Measurements from ENCODE around the gene EWSR1. TPM values are rescaled to one million over a fixed set of nuclear protein-coding genes. Genes with fewer than 3 reads are reported as not detected.

EWSR1 gene
- total and polyA plus RNA-seq, 2 of the 4 experiments (the other 2 are of a cell fraction), result 243 to 518 TPM

GRCh38 chr22:29319072-29319471 is 51.0 kb downstream of the EWSR1 start:
- intact Hi-C loops (cut with micrococcal nuclease), result no loop called here
- H2BK20ac ChIP-seq (ENCODE audit: low read depth, low read length), result no peak overlapping the region
- ATAC-seq (ENCODE audit: low read depth), result no peak
- no TSS peak for BruUV-seq (replicated peaks)
- H3K4me1 ChIP-seq (ENCODE audit: control insufficient read depth, insufficient read depth, low read length), result no peaks in the 10 kb centered on the region
- peaks cover 38% of the 10 kb centered on the region for H3K27me3 ChIP-seq (ENCODE audit: control insufficient read depth, insufficient read depth, low read length)
- H3K9me3 ChIP-seq (ENCODE audit: control insufficient read depth, insufficient read depth, low read length), result no peaks in the 10 kb centered on the region
- H3K18ac ChIP-seq (ENCODE audit: low read depth, low read length), result no peak overlapping the region
- H3K36me3 ChIP-seq (ENCODE audit: control insufficient read depth, insufficient read depth, low read length), result no peaks in the 10 kb centered on the region
- H2AK9ac ChIP-seq (replicated peaks; ENCODE audit: low read depth, low read length, poor library complexity), result no peak overlapping the region
- H2AFZ ChIP-seq (replicated peaks; ENCODE audit: low read length, poor library complexity), result no peak overlapping the region
- dilution Hi-C loops (cut with HindIII; ENCODE audit: low sequenced_read_pairs, unreplicated experiment), result no loop called here
- DNase-seq, result no peak
- H2AK5ac ChIP-seq (ENCODE audit: low read depth, low read length), result no peak overlapping the region
- ChIA-PET POLR2A (ENCODE audit: unreplicated experiment) (no interaction called here), CTCF (no interaction called here)
- no peak overlapping the region for H3K9ac ChIP-seq (ENCODE audit: low read depth, low read length)
- no peak overlapping the region for H4K5ac ChIP-seq (ENCODE audit: low read depth, low read length)
- H3K4me3 ChIP-seq (ENCODE audit: insufficient read depth, low read depth, low read length), result no peak overlapping the region
- H4K91ac ChIP-seq (ENCODE audit: insufficient read depth, low read depth, low read length), result no peak overlapping the region
- H4K20me1 ChIP-seq (ENCODE audit: insufficient read depth, low read length), result 0 out of 2 replicates have a peak, but pooled peaks cover 2% of the 10 kb centered on the region
- H4K8ac ChIP-seq (ENCODE audit: low read depth in 2 of 2, low read length in 2 of 2), result no peak overlapping the region
- no peak overlapping the region for H3K4me2 ChIP-seq (ENCODE audit: low read depth, low read length)
- H3K23ac ChIP-seq (ENCODE audit: low read depth, low read length), result no peak overlapping the region
- H3K79me1 ChIP-seq (ENCODE audit: low read depth in 1 of 2, low read length in 2 of 2), result no peaks in the 10 kb centered on the region
- H3K9me1 ChIP-seq (ENCODE audit: insufficient read depth, low read length), result no peaks in the 10 kb centered on the region
- WGBS, 2 experiments (ENCODE audit: extremely low coverage in 2 of 2, insufficient read length in 1 of 2), result no CpG with 5 or more reads among the region's 2 CpGs
- no peak overlapping the region for H2BK15ac ChIP-seq (ENCODE audit: low read depth, low read length)
- no peak overlapping the region for H2BK120ac ChIP-seq (ENCODE audit: low read depth, low read length)
- TF ChIP-seq CHD1 (IDR thresholded peaks at IDR 0.05; ENCODE audit: low read depth, low read length), result no peak
- TF ChIP-seq POLR2A (IDR thresholded peaks at IDR 0.05; ENCODE audit: low read depth, low read length), result no peak
- no peak for TF ChIP-seq NFE2L2 (IDR thresholded peaks at IDR 0.05; ENCODE audit: low read depth, low read length)
- TF ChIP-seq MXI1 (IDR thresholded peaks at IDR 0.05; ENCODE audit: borderline replicate concordance, low read depth, low read length), result no peak
- no peak for TF ChIP-seq MAZ (IDR thresholded peaks at IDR 0.05; ENCODE audit: borderline replicate concordance, low read depth, low read length)
- TF ChIP-seq RAD21 (IDR thresholded peaks at IDR 0.05; ENCODE audit: low read length), result no peak
- no peak for TF ChIP-seq BHLHE40 (IDR thresholded peaks at IDR 0.05; ENCODE audit: low read depth, low read length)
- TF ChIP-seq SMC3 (IDR thresholded peaks at IDR 0.05; ENCODE audit: low read depth, low read length), result no peak
- TF ChIP-seq MAFK (IDR thresholded peaks at IDR 0.05; ENCODE audit: low read depth, low read length), result no peak
- no peak for TF ChIP-seq RFX5 (IDR thresholded peaks at IDR 0.05; ENCODE audit: low read depth, low read length)
- TF ChIP-seq RCOR1 (IDR thresholded peaks at IDR 0.05; ENCODE audit: insufficient replicate concordance, low read length), result no peak
- no peak overlapping the region for H3K27ac ChIP-seq (ENCODE audit: insufficient read depth, low read length)
- H3K4ac ChIP-seq (ENCODE audit: low read depth, low read length), result no peak overlapping the region
- H3K56ac ChIP-seq (ENCODE audit: extremely low read depth, insufficient read depth, low read length), result no peak overlapping the region
- no peak overlapping the region for H3K14ac ChIP-seq (replicated peaks; ENCODE audit: low read depth, low read length)
- in situ Hi-C loops (cut with MboI; ENCODE audit: low sequenced_read_pairs), result no loop called here
- H2BK5ac ChIP-seq (ENCODE audit: low read depth, low read length, poor library complexity, severe bottlenecking), result no peak overlapping the region

Measured in IMR-90 (cell line).